ENCODE results near the gene NISCH.

DNA sequence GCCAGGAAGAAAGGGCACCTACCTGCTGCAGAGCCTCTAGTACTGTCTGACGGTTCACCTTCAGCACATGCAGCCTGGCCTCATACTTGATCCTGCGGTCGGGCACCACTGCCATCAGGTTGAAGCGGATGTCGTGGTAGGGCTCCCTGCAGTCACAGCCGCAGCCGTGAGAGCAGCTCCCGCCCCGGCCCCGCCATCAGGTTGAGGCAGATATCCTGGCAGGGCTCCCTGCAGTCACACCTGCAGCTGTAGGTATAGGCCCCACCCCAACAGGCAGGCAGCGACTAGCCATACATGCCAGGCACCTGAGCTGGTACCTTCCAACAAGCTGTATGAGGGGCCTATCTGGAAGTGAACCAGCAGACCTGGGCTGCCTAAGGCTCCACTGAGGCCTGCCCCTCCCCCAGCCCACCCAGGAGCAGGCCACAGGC lies 49.2 kb upstream of the NISCH start:
- no peak for TF ChIP-seq CTCF (IDR thresholded peaks at IDR 0.05; ENCODE audit: poor library complexity)
- TF ChIP-seq EZH2phosphoT487 (IDR thresholded peaks at IDR 0.05; ENCODE audit: low read depth, severe bottlenecking, unreplicated experiment), result no peak
